ENCODE data around the gene FOXN1.

The FOXN1 gene

GRCh38 chr17:28547623-28548416, 41.7 kb downstream of the FOXN1 start:
- DNase-seq, result peak; percentile 72

- DNase-seq, result no peak
Measured at GRCh38 chr17:28548417-28549130, 42.4 kb downstream of the FOXN1 start.

- DNase-seq, result no peak
Measured at GRCh38 chr17:28549236-28550132, 43.3 kb downstream of the FOXN1 start.

- no peak for DNase-seq
Measured at GRCh38 chr17:28550858-28551257, 44.7 kb downstream of the FOXN1 start.

- no peak for DNase-seq
Measured at GRCh38 chr17:28551421-28552175, 45.5 kb downstream of the FOXN1 start.

- DNase-seq, result peak; percentile 75
Measured at GRCh38 chr17:28552176-28552999, 46.2 kb downstream of the FOXN1 start, which contains the start of gene UNC119. Gene UNC119, minus strand, starts transcription at chr17:28552624. Its CDS starts 67 bp downstream, at chr17:28552557.

GRCh38 chr17:28553000-28553505, 46.9 kb downstream of the FOXN1 start:
- DNase-seq, result no peak

- no peak for DNase-seq
Measured at GRCh38 chr17:28554565-28554964, 48.4 kb downstream of the FOXN1 start.

GRCh38 chr17:28555022-28555421, 48.9 kb downstream of the FOXN1 start:
- no peak for DNase-seq

- DNase-seq, result peak; percentile 82
Measured at GRCh38 chr17:28563475-28563874, 57.3 kb downstream of the FOXN1 start.

GRCh38 chr17:28567604-28568003, 61.5 kb downstream of the FOXN1 start:
- DNase-seq, result no peak

GRCh38 chr17:28569446-28569845, 63.3 kb downstream of the FOXN1 start:
- no peak for DNase-seq

- DNase-seq, result no peak
Measured at GRCh38 chr17:28570716-28571360, 64.7 kb downstream of the FOXN1 start.

GRCh38 chr17:28571361-28572122, 65.4 kb downstream of the FOXN1 start, which contains the start of gene PIGS:
Gene PIGS, minus strand, starts transcription at chr17:28571524. Its CDS starts 28 bp downstream, at chr17:28571496.
- peak; percentile 91 for DNase-seq

- no peak for DNase-seq
Measured at GRCh38 chr17:28572259-28573039, 66.3 kb downstream of the FOXN1 start.

- peak; percentile 35 for DNase-seq
Measured at GRCh38 chr17:28573040-28573380, 66.9 kb downstream of the FOXN1 start.

GRCh38 chr17:28573521-28573920, 67.4 kb downstream of the FOXN1 start:
- DNase-seq, result no peak

GRCh38 chr17:28573966-28574480, 67.9 kb downstream of the FOXN1 start:
- no peak for DNase-seq

Data from fibroblast of skin of scalp (primary cell).